ENCODE measurements around the gene PLXNA4.

The PLXNA4 gene

DNA sequence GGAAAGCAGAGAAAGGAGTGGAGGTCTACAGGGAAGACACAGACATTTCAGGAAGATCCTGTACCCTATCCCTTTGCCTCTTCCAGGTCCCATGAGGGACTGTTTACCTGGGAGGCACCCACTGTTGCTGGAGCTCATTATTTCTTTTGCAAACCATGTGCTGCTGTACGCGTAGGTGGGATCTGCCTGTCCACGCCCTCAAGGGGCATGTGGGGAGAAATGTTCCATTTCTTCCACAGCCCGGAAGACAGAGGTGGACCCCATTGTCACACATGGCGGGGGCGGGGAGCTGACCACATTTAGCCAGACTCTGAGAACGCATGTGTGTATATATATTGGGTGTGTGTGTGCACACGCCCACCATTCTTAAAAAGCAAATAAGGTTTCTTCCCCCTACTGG lies 2.0 kb downstream of the PLXNA4 start:
- H3K9me2 ChIP-seq (replicated peaks; ENCODE audit: control insufficient read depth, low read length): no peaks in the 10 kb centered on the region
- H4K20me1 ChIP-seq (ENCODE audit: control insufficient read depth, insufficient read depth, low read depth, low read length): no peaks in the 10 kb centered on the region
- H3K36me3 ChIP-seq (ENCODE audit: control insufficient read depth, low read length): no peaks in the 10 kb centered on the region
- peaks cover 11% of the 10 kb centered on the region; the same call in 1 of the 2 replicates for H3K27me3 ChIP-seq (ENCODE audit: control insufficient read depth, low read length)
- H3K4me1 ChIP-seq (ENCODE audit: control insufficient read depth, low read length): no peaks in the 10 kb centered on the region
- H3K4me3 ChIP-seq (ENCODE audit: low read length): no peak overlapping the region
- no peak overlapping the region for H3K4me2 ChIP-seq (ENCODE audit: low read length)
- H3K9me3 ChIP-seq (ENCODE audit: control insufficient read depth, insufficient read depth, low read length): no peaks in the 10 kb centered on the region
- TF ChIP-seq CTCF (IDR thresholded peaks at IDR 0.05; ENCODE audit: low read depth, low read length, poor library complexity, severe bottlenecking) (no peak), EZH2phosphoT487 (IDR thresholded peaks at IDR 0.05; ENCODE audit: borderline replicate concordance, low read length) (no peak)
- H3K27ac ChIP-seq (ENCODE audit: low read depth, low read length): no peak overlapping the region
- no peaks in the 10 kb centered on the region for H3K79me2 ChIP-seq (ENCODE audit: control insufficient read depth, low read length)
- H3F3A ChIP-seq (ENCODE audit: control insufficient read depth, insufficient read depth): no peaks in the 10 kb centered on the region

- Histone ChIP-seq H3K4me1 (ENCODE audit: control insufficient read depth, low read length) (no peaks in the 10 kb centered on the region), H3K4me3 (ENCODE audit: low read length) (no peak overlapping the region), H3K36me3 (ENCODE audit: control insufficient read depth, low read length) (no peaks in the 10 kb centered on the region), H3K9me2 (replicated peaks; ENCODE audit: control insufficient read depth, low read length) (no peaks in the 10 kb centered on the region), H3K27me3 (ENCODE audit: control insufficient read depth, low read length) (peaks cover 11% of the 10 kb centered on the region; the same call in 1 of the 2 replicates), H3K4me2 (ENCODE audit: low read length) (no peak overlapping the region), H3F3A (ENCODE audit: control insufficient read depth, insufficient read depth) (no peaks in the 10 kb centered on the region), H3K9me3 (ENCODE audit: control insufficient read depth, insufficient read depth, low read length) (no peaks in the 10 kb centered on the region), H3K27ac (ENCODE audit: low read depth, low read length) (no peak overlapping the region), H4K20me1 (ENCODE audit: control insufficient read depth, insufficient read depth, low read depth, low read length) (no peaks in the 10 kb centered on the region), H3K79me2 (ENCODE audit: control insufficient read depth, low read length) (no peaks in the 10 kb centered on the region)
- no peak for TF ChIP-seq CTCF (IDR thresholded peaks at IDR 0.05; ENCODE audit: low read depth, low read length, poor library complexity, severe bottlenecking)
- no peak for TF ChIP-seq EZH2phosphoT487 (IDR thresholded peaks at IDR 0.05; ENCODE audit: borderline replicate concordance, low read length)
These were observed 2.9 kb downstream of the PLXNA4 start for GRCh38 chr7:132573251-132573955.

- Histone ChIP-seq H3K4me2 (ENCODE audit: low read length) (no peak overlapping the region), H3K27ac (ENCODE audit: low read depth, low read length) (no peak overlapping the region), H3K9me2 (replicated peaks; ENCODE audit: control insufficient read depth, low read length) (no peaks in the 10 kb centered on the region), H4K20me1 (ENCODE audit: control insufficient read depth, insufficient read depth, low read depth, low read length) (no peaks in the 10 kb centered on the region), H3K27me3 (ENCODE audit: control insufficient read depth, low read length) (peaks cover 11% of the 10 kb centered on the region; the same call in 1 of the 2 replicates), H3K36me3 (ENCODE audit: control insufficient read depth, low read length) (no peaks in the 10 kb centered on the region), H3F3A (ENCODE audit: control insufficient read depth, insufficient read depth) (no peaks in the 10 kb centered on the region), H3K9me3 (ENCODE audit: control insufficient read depth, insufficient read depth, low read length) (no peaks in the 10 kb centered on the region), H3K4me3 (ENCODE audit: low read length) (no peak overlapping the region), H3K79me2 (ENCODE audit: control insufficient read depth, low read length) (no peaks in the 10 kb centered on the region), H3K4me1 (ENCODE audit: control insufficient read depth, low read length) (no peaks in the 10 kb centered on the region)
- no peak for TF ChIP-seq EZH2phosphoT487 (IDR thresholded peaks at IDR 0.05; ENCODE audit: borderline replicate concordance, low read length)
- TF ChIP-seq CTCF (IDR thresholded peaks at IDR 0.05; ENCODE audit: low read depth, low read length, poor library complexity, severe bottlenecking): no peak
These were observed 3.7 kb downstream of the PLXNA4 start for GRCh38 chr7:132572526-132572925.

Measured in DOHH2 (cell line).